K562 (cell line): Measurements from ENCODE around the gene ZNF593OS. TPM values are rescaled to one million over a fixed set of nuclear protein-coding genes. Genes with fewer than 3 reads are reported as not detected.

Experiments
- CEBPB ChIP-seq: fragments of 450-650 bp; IDR thresholded peaks from 2 replicates; pipeline ENCODE4 v1.6.1; 2016; ENCODE audit warnings: missing genetic modification characterization, missing compliant biosample characterization
- CHD1 ChIP-seq: fragments of 200-600 bp; sonication (generic); IDR thresholded peaks from one replicate; pipeline ENCODE4 v1.6.1; 2012; ENCODE audit warnings: mild to moderate bottlenecking, moderate library complexity, low read length, inconsistent platforms
- CTCF ChIP-seq, 3 experiments: IDR thresholded peaks in 2 of 3; conservative IDR thresholded peaks in 1 of 3; 2 replicates each; pipeline ENCODE4 v1.5.1; 2011 to 2012; ENCODE audit warnings: low read length in 3 of 3, mild to moderate bottlenecking in 3 of 3, control low read depth in 2 of 3, improper control_type of control experiment in 1 of 3, inconsistent platforms in 1 of 3, low read depth in 1 of 3, mixed read lengths in 1 of 3, moderate library complexity in 1 of 3; ENCODE audit not compliant: insufficient read depth in 2 of 3
- KDM1A ChIP-seq, 2 experiments: fragments of 450-650 bp; IDR thresholded peaks; 2 replicates each; pipeline ENCODE4 v1.6.1; 2016; ENCODE audit warnings: mild to moderate bottlenecking in 2 of 2
- MAFG ChIP-seq: fragments of 450-650 bp; conservative IDR thresholded peaks from 2 replicates; pipeline ENCODE4 v1.6.1; 2016; ENCODE audit warnings: missing genetic modification characterization, missing compliant biosample characterization
- OTX1 ChIP-seq: fragments of 450-650 bp; formaldehyde crosslinking; IDR thresholded peaks from 2 replicates; pipeline ENCODE4 v1.4.0; 2022; ENCODE audit warnings: mild to moderate bottlenecking
- RREB1 ChIP-seq: fragments of 250-450 bp; sonication (Bioruptor Pico); IDR thresholded peaks from 2 replicates; pipeline ENCODE4 v1.4.0; 2020
- SMARCC2 ChIP-seq: fragments of 450-650 bp; IDR thresholded peaks from 2 replicates; pipeline ENCODE4 v1.6.1; 2017; ENCODE audit warnings: antibody characterized with exemption, moderate library complexity, mild to moderate bottlenecking, low read depth
- TARDBP ChIP-seq: fragments of 450-650 bp; IDR thresholded peaks from 2 replicates; pipeline ENCODE4 v1.6.1; 2016
- U2AF1 ChIP-seq: fragments of 200-400 bp; formaldehyde crosslinking; optimal IDR thresholded peaks from 2 replicates; pipeline ENCODE3; 2017; ENCODE audit warnings: mild to moderate bottlenecking, low read depth, low read length, moderate library complexity
- ZNF592 ChIP-seq: fragments of 450-650 bp; IDR thresholded peaks from 2 replicates; pipeline ENCODE4 v1.6.1; 2017; ENCODE audit warnings: antibody characterized with exemption, mild to moderate bottlenecking
- polyA plus RNA-seq, 8 experiments: library from polyadenylated mRNA; depleted of rRNA in 4 of 8; stranded (reverse) in 5 of 8; unstranded in 3 of 8; fragments of >200 nt; fragmentation: Nextera tagmentation in 2 of 8; fragmentation: Illumina TruSeq in 1 of 8; extraction: Ambion mirVana in 2 of 8; extraction: Trizol in 1 of 8; gene quantifications; 2 replicates each; pipeline versions ENCODE4 v1.2.1 to v1.2.3, GENCODE V29; 2011 to 2014; ENCODE audit warnings: inconsistent platforms in 1 of 8, missing spikeins in 1 of 8
- total RNA-seq, 7 experiments: library from RNA; depleted of rRNA in 6 of 7; stranded (reverse); fragments of >200 nt in 6 of 7; fragmentation: Illumina TruSeq in 2 of 7; extraction: Trizol in 2 of 7; gene quantifications; 2 replicates each; pipeline versions ENCODE4 v1.2.1 to v1.2.3, GENCODE V29; 2011 to 2021; ENCODE audit warnings: low replicate concordance in 1 of 7

The ZNF593OS gene
- total and polyA plus RNA-seq, 9 of the 15 experiments (the other 6 are each of a cell fraction or from before 2014, with no cell fraction given), result 0.24 to 0.27 TPM; not detected in 7

- no peak for TF ChIP-seq CEBPB (tag)
- TF ChIP-seq U2AF1, result no peak
- TF ChIP-seq OTX1 (CRISPR knock-in tag), result no peak
- peak; percentile 54 to 92 (median 71) for TF ChIP-seq CTCF (IDR thresholded peaks at IDR 0.05 in 2 of 3, conservative IDR thresholded peaks at IDR 0.05 in 1 of 3; ENCODE audit: insufficient read depth in 2 of 3, low read depth in 1 of 3, low read length in 3 of 3)
- no peak for TF ChIP-seq SMARCC2
- peak; percentile 86 for TF ChIP-seq ZNF592
- no peak for TF ChIP-seq CHD1
- no peak for TF ChIP-seq MAFG (tag)
- no peak for TF ChIP-seq RREB1 (CRISPR knock-in tag)
- no peak for TF ChIP-seq KDM1A (IDR thresholded peaks at IDR 0.05)
- peak; percentile 77; the same call in 1 of the 2 replicates for TF ChIP-seq TARDBP
These were observed 7.4 kb downstream of the ZNF593OS start (continued) for GRCh38 chr1:26164036-26164860.
